ENCODE data around the gene AUTS2. TPM values are rescaled to one million over a fixed set of nuclear protein-coding genes. Genes with fewer than 3 reads are reported as not detected.

The AUTS2 gene
- total and polyA plus RNA-seq, 2 experiments from 2014 or later, result 32.0 to 91.0 TPM

DNA sequence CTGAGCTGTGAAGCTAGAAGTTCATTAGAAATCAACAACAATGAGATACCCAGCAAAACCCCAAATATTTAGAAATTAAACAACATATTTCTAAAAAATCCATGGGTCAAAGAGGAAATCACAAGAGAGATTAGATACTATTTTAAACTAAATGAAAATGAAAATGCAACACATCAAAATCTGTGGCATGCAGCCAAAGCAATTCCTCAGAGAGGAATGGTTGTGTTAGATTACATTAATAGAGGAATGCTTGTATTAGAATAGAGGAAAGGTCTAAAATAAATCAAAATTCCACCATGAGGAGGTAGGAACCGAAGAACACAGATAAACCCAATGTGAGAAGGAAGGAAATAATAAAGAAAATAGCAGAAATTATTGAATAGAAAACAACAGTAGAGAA is 891.5 kb downstream of the AUTS2 start:
- Histone ChIP-seq H4K20me1 (replicated peaks; ENCODE audit: insufficient read depth) (no peaks in the 10 kb centered on the region), H2AFZ (no peak overlapping the region), H3K27me3 (ENCODE audit: insufficient read depth) (no peaks in the 10 kb centered on the region), H3K9me2 (ENCODE audit: insufficient read depth) (0 out of 2 replicates have a peak, but pooled peaks cover 5% of the 10 kb centered on the region), H3K4me1 (ENCODE audit: insufficient read depth) (no peaks in the 10 kb centered on the region), H3K79me2 (replicated peaks; ENCODE audit: insufficient read depth) (no peaks in the 10 kb centered on the region), H3K27ac (ENCODE audit: low read depth) (no peak overlapping the region), H3K4me3 (no peak overlapping the region), H3K36me3 (ENCODE audit: insufficient read depth) (no peaks in the 10 kb centered on the region), H3K4me2 (no peak overlapping the region), H3F3A (replicated peaks; ENCODE audit: low read depth) (no peaks in the 10 kb centered on the region)
- Mint-ChIP-seq H3K27ac (no peak overlapping the region), H3K9me3 (peaks cover 4% of the 10 kb centered on the region; the same call in 2 of the 3 replicates), H3K36me3 (ENCODE audit: low read depth) (no peaks in the 10 kb centered on the region), H3K4me3 (no peak overlapping the region), H3K27me3 (ENCODE audit: insufficient read depth, low read depth, poor library complexity) (no peaks in the 10 kb centered on the region), H3K4me1 (peaks cover 4% of the 10 kb centered on the region)
- TF ChIP-seq, protein P1, sequence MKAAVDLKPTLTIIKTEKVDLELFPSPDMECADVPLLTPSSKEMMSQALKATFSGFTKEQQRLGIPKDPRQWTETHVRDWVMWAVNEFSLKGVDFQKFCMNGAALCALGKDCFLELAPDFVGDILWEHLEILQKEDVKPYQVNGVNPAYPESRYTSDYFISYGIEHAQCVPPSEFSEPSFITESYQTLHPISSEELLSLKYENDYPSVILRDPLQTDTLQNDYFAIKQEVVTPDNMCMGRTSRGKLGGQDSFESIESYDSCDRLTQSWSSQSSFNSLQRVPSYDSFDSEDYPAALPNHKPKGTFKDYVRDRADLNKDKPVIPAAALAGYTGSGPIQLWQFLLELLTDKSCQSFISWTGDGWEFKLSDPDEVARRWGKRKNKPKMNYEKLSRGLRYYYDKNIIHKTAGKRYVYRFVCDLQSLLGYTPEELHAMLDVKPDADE (IDR thresholded peaks at IDR 0.05), result no peak
- TF ChIP-seq EZH2 (IDR thresholded peaks at IDR 0.05; ENCODE audit: low read depth, unreplicated experiment) (no peak), EZH2phosphoT487 (IDR thresholded peaks at IDR 0.05; ENCODE audit: unreplicated experiment) (no peak), STAT1 (IDR thresholded peaks at IDR 0.05; ENCODE audit: unreplicated experiment) (no peak), CTCF (conservative IDR thresholded peaks at IDR 0.05; ENCODE audit: low read depth in 2 of 2) (no peak), ZNF114 (CRISPR knock-in tag; IDR thresholded peaks at IDR 0.05) (no peak), JUNB (IDR thresholded peaks at IDR 0.05; ENCODE audit: unreplicated experiment) (no peak), CREB1 (CRISPR knock-in tag; IDR thresholded peaks at IDR 0.05; ENCODE audit: low read depth) (no peak), ZNF331 (CRISPR knock-in tag; IDR thresholded peaks at IDR 0.05; ENCODE audit: low read depth) (no peak)
- TF ChIP-seq, protein P2, sequence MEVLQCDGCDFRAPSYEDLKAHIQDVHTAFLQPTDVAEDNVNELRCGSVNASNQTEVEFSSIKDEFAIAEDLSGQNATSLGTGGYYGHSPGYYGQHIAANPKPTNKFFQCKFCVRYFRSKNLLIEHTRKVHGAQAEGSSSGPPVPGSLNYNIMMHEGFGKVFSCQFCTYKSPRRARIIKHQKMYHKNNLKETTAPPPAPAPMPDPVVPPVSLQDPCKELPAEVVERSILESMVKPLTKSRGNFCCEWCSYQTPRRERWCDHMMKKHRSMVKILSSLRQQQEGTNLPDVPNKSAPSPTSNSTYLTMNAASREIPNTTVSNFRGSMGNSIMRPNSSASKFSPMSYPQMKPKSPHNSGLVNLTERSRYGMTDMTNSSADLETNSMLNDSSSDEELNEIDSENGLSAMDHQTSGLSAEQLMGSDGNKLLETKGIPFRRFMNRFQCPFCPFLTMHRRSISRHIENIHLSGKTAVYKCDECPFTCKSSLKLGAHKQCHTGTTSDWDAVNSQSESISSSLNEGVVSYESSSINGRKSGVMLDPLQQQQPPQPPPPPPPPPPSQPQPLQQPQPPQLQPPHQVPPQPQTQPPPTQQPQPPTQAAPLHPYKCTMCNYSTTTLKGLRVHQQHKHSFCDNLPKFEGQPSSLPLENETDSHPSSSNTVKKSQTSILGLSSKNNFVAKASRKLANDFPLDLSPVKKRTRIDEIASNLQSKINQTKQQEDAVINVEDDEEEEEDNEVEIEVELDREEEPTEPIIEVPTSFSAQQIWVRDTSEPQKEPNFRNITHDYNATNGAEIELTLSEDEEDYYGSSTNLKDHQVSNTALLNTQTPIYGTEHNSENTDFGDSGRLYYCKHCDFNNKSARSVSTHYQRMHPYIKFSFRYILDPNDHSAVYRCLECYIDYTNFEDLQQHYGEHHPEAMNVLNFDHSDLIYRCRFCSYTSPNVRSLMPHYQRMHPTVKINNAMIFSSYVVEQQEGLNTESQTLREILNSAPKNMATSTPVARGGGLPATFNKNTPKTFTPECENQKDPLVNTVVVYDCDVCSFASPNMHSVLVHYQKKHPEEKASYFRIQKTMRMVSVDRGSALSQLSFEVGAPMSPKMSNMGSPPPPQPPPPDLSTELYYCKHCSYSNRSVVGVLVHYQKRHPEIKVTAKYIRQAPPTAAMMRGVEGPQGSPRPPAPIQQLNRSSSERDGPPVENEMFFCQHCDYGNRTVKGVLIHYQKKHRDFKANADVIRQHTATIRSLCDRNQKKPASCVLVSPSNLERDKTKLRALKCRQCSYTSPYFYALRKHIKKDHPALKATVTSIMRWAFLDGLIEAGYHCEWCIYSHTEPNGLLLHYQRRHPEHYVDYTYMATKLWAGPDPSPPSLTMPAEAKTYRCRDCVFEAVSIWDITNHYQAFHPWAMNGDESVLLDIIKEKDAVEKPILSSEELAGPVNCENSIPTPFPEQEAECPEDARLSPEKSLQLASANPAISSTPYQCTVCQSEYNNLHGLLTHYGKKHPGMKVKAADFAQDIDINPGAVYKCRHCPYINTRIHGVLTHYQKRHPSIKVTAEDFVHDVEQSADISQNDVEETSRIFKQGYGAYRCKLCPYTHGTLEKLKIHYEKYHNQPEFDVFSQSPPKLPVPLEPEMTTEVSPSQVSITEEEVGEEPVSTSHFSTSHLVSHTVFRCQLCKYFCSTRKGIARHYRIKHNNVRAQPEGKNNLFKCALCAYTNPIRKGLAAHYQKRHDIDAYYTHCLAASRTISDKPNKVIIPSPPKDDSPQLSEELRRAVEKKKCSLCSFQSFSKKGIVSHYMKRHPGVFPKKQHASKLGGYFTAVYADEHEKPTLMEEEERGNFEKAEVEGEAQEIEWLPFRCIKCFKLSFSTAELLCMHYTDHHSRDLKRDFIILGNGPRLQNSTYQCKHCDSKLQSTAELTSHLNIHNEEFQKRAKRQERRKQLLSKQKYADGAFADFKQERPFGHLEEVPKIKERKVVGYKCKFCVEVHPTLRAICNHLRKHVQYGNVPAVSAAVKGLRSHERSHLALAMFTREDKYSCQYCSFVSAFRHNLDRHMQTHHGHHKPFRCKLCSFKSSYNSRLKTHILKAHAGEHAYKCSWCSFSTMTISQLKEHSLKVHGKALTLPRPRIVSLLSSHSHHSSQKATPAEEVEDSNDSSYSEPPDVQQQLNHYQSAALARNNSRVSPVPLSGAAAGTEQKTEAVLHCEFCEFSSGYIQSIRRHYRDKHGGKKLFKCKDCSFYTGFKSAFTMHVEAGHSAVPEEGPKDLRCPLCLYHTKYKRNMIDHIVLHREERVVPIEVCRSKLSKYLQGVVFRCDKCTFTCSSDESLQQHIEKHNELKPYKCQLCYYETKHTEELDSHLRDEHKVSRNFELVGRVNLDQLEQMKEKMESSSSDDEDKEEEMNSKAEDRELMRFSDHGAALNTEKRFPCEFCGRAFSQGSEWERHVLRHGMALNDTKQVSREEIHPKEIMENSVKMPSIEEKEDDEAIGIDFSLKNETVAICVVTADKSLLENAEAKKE (CRISPR knock-in tag; IDR thresholded peaks at IDR 0.05), result no peak
- TF ChIP-seq, protein P3, sequence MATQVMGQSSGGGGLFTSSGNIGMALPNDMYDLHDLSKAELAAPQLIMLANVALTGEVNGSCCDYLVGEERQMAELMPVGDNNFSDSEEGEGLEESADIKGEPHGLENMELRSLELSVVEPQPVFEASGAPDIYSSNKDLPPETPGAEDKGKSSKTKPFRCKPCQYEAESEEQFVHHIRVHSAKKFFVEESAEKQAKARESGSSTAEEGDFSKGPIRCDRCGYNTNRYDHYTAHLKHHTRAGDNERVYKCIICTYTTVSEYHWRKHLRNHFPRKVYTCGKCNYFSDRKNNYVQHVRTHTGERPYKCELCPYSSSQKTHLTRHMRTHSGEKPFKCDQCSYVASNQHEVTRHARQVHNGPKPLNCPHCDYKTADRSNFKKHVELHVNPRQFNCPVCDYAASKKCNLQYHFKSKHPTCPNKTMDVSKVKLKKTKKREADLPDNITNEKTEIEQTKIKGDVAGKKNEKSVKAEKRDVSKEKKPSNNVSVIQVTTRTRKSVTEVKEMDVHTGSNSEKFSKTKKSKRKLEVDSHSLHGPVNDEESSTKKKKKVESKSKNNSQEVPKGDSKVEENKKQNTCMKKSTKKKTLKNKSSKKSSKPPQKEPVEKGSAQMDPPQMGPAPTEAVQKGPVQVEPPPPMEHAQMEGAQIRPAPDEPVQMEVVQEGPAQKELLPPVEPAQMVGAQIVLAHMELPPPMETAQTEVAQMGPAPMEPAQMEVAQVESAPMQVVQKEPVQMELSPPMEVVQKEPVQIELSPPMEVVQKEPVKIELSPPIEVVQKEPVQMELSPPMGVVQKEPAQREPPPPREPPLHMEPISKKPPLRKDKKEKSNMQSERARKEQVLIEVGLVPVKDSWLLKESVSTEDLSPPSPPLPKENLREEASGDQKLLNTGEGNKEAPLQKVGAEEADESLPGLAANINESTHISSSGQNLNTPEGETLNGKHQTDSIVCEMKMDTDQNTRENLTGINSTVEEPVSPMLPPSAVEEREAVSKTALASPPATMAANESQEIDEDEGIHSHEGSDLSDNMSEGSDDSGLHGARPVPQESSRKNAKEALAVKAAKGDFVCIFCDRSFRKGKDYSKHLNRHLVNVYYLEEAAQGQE (IDR thresholded peaks at IDR 0.05; ENCODE audit: unreplicated experiment), result no peak
- DNase-seq (ENCODE audit: low spot score) (no peak), ATAC-seq (no peak)

All from GM23338 (cell line).